Heart left ventricle (tissue), 16 donors: ENCODE results near the gene HNRNPUL2. TPM values are rescaled to one million over a fixed set of nuclear protein-coding genes. Genes with fewer than 3 reads are reported as not detected.

ENCODE experiments used
- ATAC-seq, 4 donors: fragments of 200-7000 bp; cut with Tn5 transposase; one replicate each; pipeline ENCODE4 v1.9.1; 2020 to 2022; ENCODE audit warnings: moderate library complexity in 4 of 4, mild to moderate bottlenecking in 3 of 4, moderate number of reproducible peaks in 1 of 4
- DNase-seq, 5 donors: peaks; one replicate each; pipeline ENCODE4 v3.0.0-alpha.2; 2020
- H3K27ac ChIP-seq, 12 donors: fragments of 200-600 bp; sonication (generic) in 4 of 12; one replicate each; pipeline versions ENCODE4 v1.5.0 to v1.8.0; 2016 to 2022; ENCODE audit warnings: mild to moderate bottlenecking in 2 of 12
- H3K27me3 ChIP-seq, 9 donors: fragments of 200-600 bp; sonication (generic) in 2 of 9; one replicate each; pipeline versions ENCODE4 v1.5.1 to v1.8.0; 2016 to 2022; ENCODE audit warnings: mild to moderate bottlenecking in 3 of 9
- H3K36me3 ChIP-seq, 9 donors: fragments of 200-600 bp; sonication (generic) in 2 of 9; one replicate each; pipeline versions ENCODE4 v1.5.0 to v1.8.0; 2018 to 2022; ENCODE audit warnings: mild to moderate bottlenecking in 2 of 9
- H3K4me1 ChIP-seq, 12 donors: fragments of 200-600 bp; sonication (generic) in 4 of 12; one replicate each; pipeline versions ENCODE4 v1.5.0 to v1.8.0; 2016 to 2022; ENCODE audit warnings: mild to moderate bottlenecking in 3 of 12
- H3K4me3 ChIP-seq, 12 donors: fragments of 200-600 bp; sonication (generic) in 4 of 12; one replicate each; pipeline versions ENCODE4 v1.5.0 to v1.8.0; 2017 to 2022; ENCODE audit warnings: mild to moderate bottlenecking in 9 of 12, moderate library complexity in 4 of 12
- H3K9me3 ChIP-seq, 12 donors: fragments of 200-600 bp; sonication (generic) in 4 of 12; one replicate each; pipeline versions ENCODE4 v1.5.0 to v1.8.0; 2016 to 2022; ENCODE audit warnings: mild to moderate bottlenecking in 1 of 12
- POLR2A ChIP-seq, 2 donors: fragments of 450-650 bp; IDR thresholded peaks; one replicate each; pipeline ENCODE4 v1.6.1; 2017; ENCODE audit warnings: antibody characterized with exemption in 2 of 2, mild to moderate bottlenecking in 2 of 2, moderate library complexity in 2 of 2
- WGBS, 4 donors: extraction: QIAGEN DNeasy Blood & Tissue Kit in 2 of 4; methylation state at CpG; one replicate each; pipeline versions ENCODE4 v1.1.5 to v1.1.7; 2013 to 2018; 5-methylcytosine and 5-hydroxymethylcytosine counted together
- intact Hi-C, 10 donors: fragments of 100-400 bp; cut with DNase I; formaldehyde crosslinking; loops; one replicate each; pipeline versions ENCODE4 v1.11.1 to v1.14.2; 2022
- polyA plus RNA-seq, 2 donors: library from polyadenylated mRNA; stranded (reverse); fragments of 200-250 nt; gene quantifications; one replicate each; pipeline ENCODE4 v1.2.3, GENCODE V29; 2013
- total RNA-seq, 9 donors: library from RNA; depleted of rRNA in 2 of 9; stranded (reverse); fragments of >200 nt in 2 of 9; fragmentation: NEBNext Ultra II Directional in 3 of 9; extraction: Animal tissue kit (Norgen Biotek cat#: 25700) in 3 of 9; gene quantifications; one replicate each; pipeline versions ENCODE4 v1.1.0 to v1.2.4, GENCODE V29; 2016 to 2023
- TF ChIP-seq, protein P1 (sequence below), 12 donors: fragments of 200-600 bp; sonication (generic) in 4 of 12; IDR thresholded peaks; one replicate each; pipeline versions ENCODE4 v1.5.0 to v1.8.0; 2018 to 2022; ENCODE audit warnings: antibody characterized with exemption in 12 of 12, mild to moderate bottlenecking in 5 of 12
- donor health status: ischemic (EF 13 %, LVEDD 7.1; RV severe dilation, severe dysfunction).
- donor health status: healthy with polysubstance abuse.
- donor health status: DM: no; HTN: yes; CAD: no.
- donor health status: DM: no; HTN: no; CAD: no.
- donor health status: ischemic (EF 25% LVEDD 6.9; RV normal size, moderate dysfunction).
- donor health status: ischemic (EF 25% LVEDD 5.7; RV mildly dilated, moderate dysfunction).
- donor health status: healthy.
- donor health status: DM: yes; HTN: yes; CAD: no.
- donor health status: ischemic (EF 35%, LVEDD 5.7; RV mildly dilated, moderate dysfunction).
- donor health status: nonischemic (EF 11% LVEDD 7.7; RV severe dilation, severe dysfunction).
- donor health status: DM: yes; HTN: yes; CAD: no.
- donor health status: PGD.
- donor health status: ischemic (EF 29% LVEDD 5.4; RV normal size, mild dysfunction).
- donor health status: nonischemic (EF 23%, LVEDD 6.1; RV moderate dilation, normal function).

Gene HNRNPUL2
- total and polyA plus RNA-seq, 11 donors, result 9.6 to 39.5 (median 32.7) TPM

DNA sequence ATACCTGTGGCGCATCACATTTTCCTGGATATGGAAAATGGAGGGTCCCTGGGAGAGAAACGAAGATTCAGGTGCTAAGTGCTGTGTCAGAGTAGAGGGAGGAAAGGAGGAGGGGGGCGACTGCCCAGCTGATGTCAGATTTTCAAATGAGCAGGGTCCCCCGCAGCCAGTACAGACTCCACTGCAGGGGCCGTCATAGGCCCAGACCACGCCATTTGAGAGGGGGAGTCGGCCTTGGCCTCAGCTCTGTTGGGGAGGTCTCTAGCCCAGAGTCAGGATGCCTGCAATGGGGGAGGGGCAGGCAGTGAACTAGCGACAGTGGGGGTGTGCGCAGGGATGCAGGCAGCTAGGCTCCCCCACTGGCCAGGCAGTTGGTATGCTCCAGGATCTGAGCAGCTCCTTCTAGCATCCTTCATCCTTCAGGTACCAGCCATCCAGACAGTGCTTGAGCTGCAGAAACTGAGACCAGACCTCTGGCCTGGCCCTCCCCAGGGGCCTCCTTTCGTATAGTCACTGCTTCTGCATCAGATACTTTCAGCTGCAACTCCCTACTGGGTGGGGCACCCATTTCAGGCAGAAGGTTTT, 19.9 kb downstream of the HNRNPUL2 start, which contains the start of the genes BSCL2 and GNG3:
BSCL2 (minus strand) TSS at position 148 of the 585 bp plus-strand sequence. CDS start 229 bp downstream, outside the sequence.
GNG3 (plus strand) TSS at position 400 of the 585 bp plus-strand sequence. CDS start 620 bp downstream, outside the sequence.
- Histone ChIP-seq H3K9me3 (no peaks in the 10 kb centered on the region), H3K27ac (peak within 1 kb of the TSS; percentile 71 to 99 (median 95)), H3K36me3 (peaks cover 0 to 34% (median 22%) of the 10 kb centered on the region in 9 donors), H3K27me3 (no peaks in the 10 kb centered on the region), H3K4me1 (peaks cover 0 to 61% (median 34%) of the 10 kb centered on the region in 12 donors), H3K4me3 (peak within 1 kb of the TSS; percentile 63 to 89 (median 78))
- WGBS, 4 donors, result 79 to 91% (median 83%) methylated on average over 9 to 10 of the region's 10 CpGs
- peak in 2 of 5 donors; percentile 24 to 45 for DNase-seq
- intact Hi-C loops, result loop anchor here in 2 of 10 donors (5.0 kb wide), 2 partner anchors 35 to 40 kb away; partner anchors contain the start of genes C11orf98 (in 1 of the 2), CSKMT (in 1 of the 2), LBHD1 (in 1 of the 2) and UQCC3 (in 1 of the 2)
- no peak for ATAC-seq
- TF ChIP-seq POLR2A (IDR thresholded peaks at IDR 0.05), result no peak
- TF ChIP-seq, protein P1, sequence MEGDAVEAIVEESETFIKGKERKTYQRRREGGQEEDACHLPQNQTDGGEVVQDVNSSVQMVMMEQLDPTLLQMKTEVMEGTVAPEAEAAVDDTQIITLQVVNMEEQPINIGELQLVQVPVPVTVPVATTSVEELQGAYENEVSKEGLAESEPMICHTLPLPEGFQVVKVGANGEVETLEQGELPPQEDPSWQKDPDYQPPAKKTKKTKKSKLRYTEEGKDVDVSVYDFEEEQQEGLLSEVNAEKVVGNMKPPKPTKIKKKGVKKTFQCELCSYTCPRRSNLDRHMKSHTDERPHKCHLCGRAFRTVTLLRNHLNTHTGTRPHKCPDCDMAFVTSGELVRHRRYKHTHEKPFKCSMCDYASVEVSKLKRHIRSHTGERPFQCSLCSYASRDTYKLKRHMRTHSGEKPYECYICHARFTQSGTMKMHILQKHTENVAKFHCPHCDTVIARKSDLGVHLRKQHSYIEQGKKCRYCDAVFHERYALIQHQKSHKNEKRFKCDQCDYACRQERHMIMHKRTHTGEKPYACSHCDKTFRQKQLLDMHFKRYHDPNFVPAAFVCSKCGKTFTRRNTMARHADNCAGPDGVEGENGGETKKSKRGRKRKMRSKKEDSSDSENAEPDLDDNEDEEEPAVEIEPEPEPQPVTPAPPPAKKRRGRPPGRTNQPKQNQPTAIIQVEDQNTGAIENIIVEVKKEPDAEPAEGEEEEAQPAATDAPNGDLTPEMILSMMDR (IDR thresholded peaks at IDR 0.05), result no peak

DNA sequence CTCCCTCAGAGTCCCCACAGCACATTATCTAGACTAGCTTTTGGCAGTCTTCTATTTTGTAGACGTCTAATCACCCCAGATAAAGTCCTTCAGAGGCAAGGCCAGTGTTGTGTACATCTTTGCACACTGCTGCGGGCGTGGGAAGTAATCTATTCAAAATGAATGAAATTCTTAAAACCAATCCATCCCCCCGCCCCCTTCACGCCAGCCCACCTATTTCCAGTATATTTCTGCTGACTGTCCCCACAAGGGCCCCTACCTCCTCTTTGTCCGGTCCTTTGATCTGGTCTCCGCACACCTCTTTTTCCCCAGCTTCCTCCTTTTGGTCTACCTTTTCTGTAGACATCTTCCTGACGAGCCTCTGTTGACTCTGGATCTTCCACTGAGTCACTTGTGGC, 20.4 kb downstream of the HNRNPUL2 start:
- no peak for ATAC-seq
- WGBS, 4 donors, result 73 to 85% (median 81%) methylated on average over 8 of the region's 8 CpGs
- H3K27me3 ChIP-seq, result no peaks in the 10 kb centered on the region
- peaks cover 0 to 34% (median 18%) of the 10 kb centered on the region in 9 donors for H3K36me3 ChIP-seq
- TF ChIP-seq POLR2A (IDR thresholded peaks at IDR 0.05), result no peak
- TF ChIP-seq, protein P1 (IDR thresholded peaks at IDR 0.05), result no peak
- H3K27ac ChIP-seq, result peak overlapping the region; percentile 71 to 95 (median 88)
- no peaks in the 10 kb centered on the region for H3K9me3 ChIP-seq
- peak overlapping the region in 11 of 12 donors; percentile 63 to 89 (median 79) for H3K4me3 ChIP-seq
- intact Hi-C loops, result loop anchor here in 2 of 10 donors (5.0 kb wide), 2 partner anchors 35 to 40 kb away; partner anchors contain the start of genes C11orf98 (in 1 of the 2), CSKMT (in 1 of the 2), LBHD1 (in 1 of the 2) and UQCC3 (in 1 of the 2)
- no peak for DNase-seq
- peaks cover 0 to 61% (median 34%) of the 10 kb centered on the region in 12 donors for H3K4me1 ChIP-seq

DNA sequence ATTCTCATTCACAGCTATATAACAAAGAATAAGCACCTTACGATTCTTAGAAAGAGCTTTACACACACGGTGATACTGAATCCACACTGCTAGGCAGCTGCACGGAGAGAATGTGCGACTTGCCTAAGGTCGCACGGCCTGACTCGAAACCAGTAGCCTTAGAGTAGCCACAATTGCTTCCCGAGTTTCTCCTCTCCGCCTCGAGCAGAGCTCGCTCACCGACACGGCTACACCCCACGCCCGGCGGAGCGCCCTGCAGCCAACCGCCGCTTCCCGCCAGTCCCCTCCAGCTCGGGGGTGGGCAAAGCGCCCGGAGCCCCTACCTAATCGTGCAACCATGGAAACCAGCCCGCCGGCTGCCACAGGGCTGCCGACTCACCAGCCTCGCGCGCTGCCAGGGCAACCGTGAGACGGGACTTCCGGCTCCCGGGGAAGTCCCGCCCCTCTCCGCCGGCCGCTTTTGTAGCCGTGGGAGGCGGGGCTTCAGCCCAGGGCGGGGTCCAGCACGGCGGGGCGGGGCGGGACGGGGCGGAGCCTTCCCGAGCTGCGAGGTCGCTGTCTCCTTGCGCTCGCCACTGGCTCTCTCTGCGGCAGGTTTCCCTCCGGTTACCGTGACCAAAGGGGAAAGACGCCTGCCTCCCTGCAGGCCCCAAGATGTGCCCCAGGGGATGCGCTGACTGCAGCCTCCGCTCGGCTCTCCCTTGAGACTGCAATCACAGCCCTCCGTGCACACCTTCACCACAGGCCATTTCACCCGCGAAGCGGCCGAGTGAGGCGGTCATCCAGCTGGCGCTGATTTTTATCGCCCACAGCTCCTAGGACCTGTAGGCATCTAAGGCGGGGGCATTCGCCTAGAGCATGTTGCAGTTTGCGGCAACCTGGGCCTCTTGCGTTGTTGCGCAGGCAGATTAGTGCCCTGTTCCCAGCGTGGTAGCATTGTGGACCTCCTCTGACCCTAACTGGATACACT, 21.1 kb downstream of the HNRNPUL2 start:
- peak overlapping the region; percentile 63 to 89 (median 78) for H3K4me3 ChIP-seq
- no peaks in the 10 kb centered on the region for H3K27me3 ChIP-seq
- WGBS, 4 donors, result 1 to 12% (median 3%) methylated on average over 29 to 73 of the region's 73 CpGs
- no peaks in the 10 kb centered on the region for H3K9me3 ChIP-seq
- DNase-seq (peak; percentile 94 to 98 (median 96)), ATAC-seq (peak; percentile 65 to 90 (median 86))
- peaks cover 0 to 34% (median 18%) of the 10 kb centered on the region in 9 donors for H3K36me3 ChIP-seq
- intact Hi-C loops, result loop anchor here in 2 of 10 donors (2.0 to 5.0 kb wide), 3 partner anchors 23 to 39 kb away; partner anchors contain the start of genes C11orf98 (in 1 of the 2), CSKMT (in 1 of the 2), LBHD1 (in 1 of the 2) and UQCC3 (in 1 of the 2)
- H3K4me1 ChIP-seq, result peaks cover 0 to 61% (median 34%) of the 10 kb centered on the region in 12 donors
- peak overlapping the region; percentile 71 to 95 (median 88) for H3K27ac ChIP-seq
- TF ChIP-seq, protein P1 (IDR thresholded peaks at IDR 0.05), result no peak
- TF ChIP-seq POLR2A (IDR thresholded peaks at IDR 0.05), result peak in 1 of 2 donors; percentile 60
